ENCODE measurements around the gene EMP1.
"Not testable (repeated sequence)": the region's sequence is repeated elsewhere in the genome, so short reads cannot be mapped to it uniquely, and the experiment has no call there.

The EMP1 gene

GRCh38 chr12:13259625-13260024 is 63.1 kb downstream of the EMP1 start:
- not testable (repeated sequence) for DNase-seq

DNA sequence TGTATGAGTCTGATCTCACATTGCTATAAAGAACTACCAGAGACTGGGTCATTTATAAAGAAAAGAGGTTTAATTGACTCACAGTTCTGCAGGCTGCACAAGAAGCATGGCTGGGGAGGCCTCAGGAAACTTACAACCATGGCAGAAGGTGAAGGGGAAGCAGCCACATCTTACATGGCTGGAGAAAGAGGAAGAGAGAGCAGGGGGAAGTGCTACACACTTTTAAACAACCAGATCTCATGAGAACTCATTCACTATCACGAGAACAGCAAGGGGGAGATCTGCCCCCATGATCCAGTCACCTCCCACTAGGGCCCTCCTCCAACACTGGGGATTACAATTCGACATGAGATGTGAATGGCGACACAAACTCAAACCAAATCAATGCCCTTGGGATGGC is 71.3 kb downstream of the EMP1 start:
- not testable (repeated sequence) for DNase-seq

DNA sequence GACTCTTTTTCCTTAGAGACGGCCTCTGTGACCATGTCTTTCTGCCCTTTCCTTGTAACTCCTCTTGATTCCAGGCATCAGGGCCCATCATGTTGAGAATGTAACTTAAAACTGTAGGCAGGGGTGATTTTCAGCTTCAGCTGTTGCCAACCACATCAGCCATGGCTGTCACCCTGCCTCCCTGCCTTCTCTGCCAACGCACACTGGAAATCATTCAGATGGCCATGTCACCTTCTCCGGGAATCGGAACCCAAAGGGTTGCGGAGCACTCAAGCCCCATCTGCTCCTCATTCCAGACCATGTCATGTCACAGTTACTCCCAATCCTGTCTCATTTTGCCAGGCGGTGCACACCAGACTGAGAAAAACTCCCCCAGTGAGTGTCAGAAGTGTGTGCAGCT is 72.1 kb downstream of the EMP1 start:
- no peak for DNase-seq
